RWPE2 (cell line): ENCODE results near the gene PLCB4.

Source experiments
- ATAC-seq: fragments of 200-7000 bp; cut with Tn5 transposase; 3 replicates; pipeline ENCODE4 v1.9.1; 2021; ENCODE audit warnings: low read depth
- DNase-seq: peaks from one replicate; pipeline ENCODE4 v3.0.0-alpha.2; 2020; ENCODE audit warnings: low spot score
- H3K27ac ChIP-seq: fragments of 450-650 bp; 2 replicates; pipeline ENCODE4 v1.5.1; 2017; ENCODE audit warnings: mild to moderate bottlenecking; ENCODE audit not compliant: poor library complexity, severe bottlenecking
- H3K27me3 ChIP-seq: fragments of 250-450 bp; sonication (Bioruptor Pico); 2 replicates; pipeline ENCODE4 v1.5.1; 2021; ENCODE audit warnings: mild to moderate bottlenecking, moderate library complexity; ENCODE audit not compliant: insufficient read depth, poor library complexity, severe bottlenecking
- H3K36me3 ChIP-seq: fragments of 250-450 bp; sonication (Bioruptor Pico); 2 replicates; pipeline ENCODE4 v1.5.1; 2020; ENCODE audit warnings: low read depth, mild to moderate bottlenecking, moderate library complexity
- H3K4me1 ChIP-seq: fragments of 250-450 bp; sonication (Bioruptor Pico); 2 replicates; pipeline ENCODE4 v1.5.1; 2021; ENCODE audit warnings: mild to moderate bottlenecking, moderate library complexity; ENCODE audit not compliant: insufficient read depth, poor library complexity, severe bottlenecking
- H3K4me3 ChIP-seq: fragments of 250-450 bp; sonication (Bioruptor Pico); 2 replicates; pipeline ENCODE4 v1.5.1; 2021; ENCODE audit warnings: mild to moderate bottlenecking, moderate library complexity; ENCODE audit not compliant: severe bottlenecking
- H3K9me3 ChIP-seq: fragments of 250-450 bp; sonication (Bioruptor Pico); 2 replicates; pipeline ENCODE4 v1.5.1; 2021; ENCODE audit warnings: mild to moderate bottlenecking, moderate library complexity; ENCODE audit not compliant: severe bottlenecking
- TF ChIP-seq, protein P1 (sequence below): fragments of 450-650 bp; IDR thresholded peaks from one replicate; pipeline ENCODE4 v1.5.1; 2017; ENCODE audit warnings: mild to moderate bottlenecking, moderate library complexity; ENCODE audit not compliant: poor library complexity, severe bottlenecking

PLCB4 gene

DNA sequence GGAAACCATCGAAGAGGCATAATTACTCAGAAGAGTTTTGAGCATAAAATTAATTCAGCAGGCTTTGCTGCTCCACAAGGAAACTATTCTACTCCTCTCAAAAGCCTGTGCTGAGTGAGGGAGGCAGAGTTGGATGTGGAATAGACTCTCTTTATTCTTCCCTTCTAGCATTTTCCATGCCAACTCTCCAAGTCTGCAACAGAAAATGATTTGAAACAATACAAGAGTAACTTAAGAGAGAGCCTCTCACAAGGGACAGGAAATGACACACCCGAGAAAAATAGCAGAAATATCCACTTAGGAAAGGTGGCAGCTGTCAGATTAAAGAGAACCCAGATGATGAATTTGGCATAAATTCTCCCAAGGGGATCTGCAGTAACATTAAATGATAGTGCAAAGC, 419.2 kb downstream of the PLCB4 start:
- Histone ChIP-seq H3K4me3 (no peak overlapping the region), H3K27me3 (peaks cover 4% of the 10 kb centered on the region), H3K4me1 (no peaks in the 10 kb centered on the region), H3K36me3 (no peaks in the 10 kb centered on the region), H3K9me3 (no peaks in the 10 kb centered on the region), H3K27ac (no peak overlapping the region)
- no peak for DNase-seq
- TF ChIP-seq, protein P1, sequence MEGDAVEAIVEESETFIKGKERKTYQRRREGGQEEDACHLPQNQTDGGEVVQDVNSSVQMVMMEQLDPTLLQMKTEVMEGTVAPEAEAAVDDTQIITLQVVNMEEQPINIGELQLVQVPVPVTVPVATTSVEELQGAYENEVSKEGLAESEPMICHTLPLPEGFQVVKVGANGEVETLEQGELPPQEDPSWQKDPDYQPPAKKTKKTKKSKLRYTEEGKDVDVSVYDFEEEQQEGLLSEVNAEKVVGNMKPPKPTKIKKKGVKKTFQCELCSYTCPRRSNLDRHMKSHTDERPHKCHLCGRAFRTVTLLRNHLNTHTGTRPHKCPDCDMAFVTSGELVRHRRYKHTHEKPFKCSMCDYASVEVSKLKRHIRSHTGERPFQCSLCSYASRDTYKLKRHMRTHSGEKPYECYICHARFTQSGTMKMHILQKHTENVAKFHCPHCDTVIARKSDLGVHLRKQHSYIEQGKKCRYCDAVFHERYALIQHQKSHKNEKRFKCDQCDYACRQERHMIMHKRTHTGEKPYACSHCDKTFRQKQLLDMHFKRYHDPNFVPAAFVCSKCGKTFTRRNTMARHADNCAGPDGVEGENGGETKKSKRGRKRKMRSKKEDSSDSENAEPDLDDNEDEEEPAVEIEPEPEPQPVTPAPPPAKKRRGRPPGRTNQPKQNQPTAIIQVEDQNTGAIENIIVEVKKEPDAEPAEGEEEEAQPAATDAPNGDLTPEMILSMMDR, result no peak
- no peak for ATAC-seq

DNA sequence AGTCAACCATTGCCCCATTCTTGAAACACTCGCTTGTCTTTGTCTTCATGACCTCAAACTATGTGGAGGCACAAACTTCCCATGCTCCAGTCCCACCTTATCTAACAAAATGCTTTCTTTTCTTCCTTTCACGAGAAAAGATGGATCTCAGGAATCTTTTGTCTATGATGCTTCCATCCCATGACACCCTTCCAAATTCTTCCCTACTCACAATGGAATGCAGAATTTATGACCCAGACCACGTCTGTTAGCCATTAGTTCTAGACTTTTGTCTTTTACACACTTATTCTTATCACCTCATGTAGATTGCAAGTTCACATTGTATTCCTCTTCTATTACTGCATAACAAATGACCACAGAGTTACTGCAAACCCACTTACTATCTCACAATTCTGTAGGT, 421.3 kb downstream of the PLCB4 start:
- H3K27me3 ChIP-seq, result peaks cover 4% of the 10 kb centered on the region
- no peak overlapping the region for H3K27ac ChIP-seq
- DNase-seq (no peak), ATAC-seq (no peak)
- no peaks in the 10 kb centered on the region for H3K9me3 ChIP-seq
- TF ChIP-seq, protein P1, result no peak
- H3K4me1 ChIP-seq, result no peaks in the 10 kb centered on the region
- H3K36me3 ChIP-seq, result no peaks in the 10 kb centered on the region
- H3K4me3 ChIP-seq, result no peak overlapping the region

DNA sequence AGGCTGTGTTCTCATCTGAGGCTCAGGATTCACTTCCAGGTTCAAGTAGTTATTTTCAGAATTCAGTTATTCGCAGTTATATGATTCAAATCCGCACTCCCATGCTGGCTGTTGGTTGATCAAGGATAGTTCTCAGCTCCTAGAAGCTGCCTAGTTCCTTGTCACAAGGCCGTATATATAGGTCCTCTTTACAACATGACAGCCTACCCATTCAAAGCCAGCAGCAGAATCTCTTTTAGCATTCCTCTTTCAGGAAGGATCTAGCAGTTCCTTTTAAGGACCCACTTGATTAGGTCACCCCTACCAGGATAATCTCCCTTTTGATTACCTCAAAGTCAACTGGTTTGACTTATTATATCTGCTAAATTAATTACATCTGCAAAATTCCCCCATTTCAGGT, 421.7 kb downstream of the PLCB4 start:
- TF ChIP-seq, protein P1, result no peak
- DNase-seq (no peak), ATAC-seq (no peak)
- Histone ChIP-seq H3K9me3 (no peaks in the 10 kb centered on the region), H3K27ac (no peak overlapping the region), H3K4me3 (no peak overlapping the region), H3K4me1 (no peaks in the 10 kb centered on the region), H3K36me3 (no peaks in the 10 kb centered on the region), H3K27me3 (peaks cover 4% of the 10 kb centered on the region)

DNA sequence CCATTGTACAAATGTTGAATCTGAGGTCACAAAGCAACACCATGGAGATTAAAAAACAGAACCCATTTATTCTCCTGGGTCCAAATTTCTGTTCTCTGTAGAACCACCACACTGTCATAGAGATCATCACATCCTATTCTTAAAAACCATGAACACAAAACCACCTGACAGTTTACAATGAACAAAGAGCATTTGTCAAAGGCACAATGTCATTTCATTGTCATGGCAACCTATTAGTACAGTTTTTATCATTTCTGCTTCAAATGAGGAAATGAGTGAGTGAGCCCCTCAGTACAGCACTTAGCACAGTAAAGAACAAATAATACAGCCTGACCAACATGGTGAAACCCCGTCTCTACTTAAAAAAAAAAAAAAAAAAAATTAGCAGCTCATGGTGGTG, 422.4 kb downstream of the PLCB4 start:
- TF ChIP-seq, protein P1, result no peak
- Histone ChIP-seq H3K27me3 (peaks cover 4% of the 10 kb centered on the region), H3K4me1 (no peaks in the 10 kb centered on the region), H3K36me3 (no peaks in the 10 kb centered on the region), H3K27ac (no peak overlapping the region), H3K9me3 (no peaks in the 10 kb centered on the region), H3K4me3 (no peak overlapping the region)
- no peak for ATAC-seq
- DNase-seq, result no peak

DNA sequence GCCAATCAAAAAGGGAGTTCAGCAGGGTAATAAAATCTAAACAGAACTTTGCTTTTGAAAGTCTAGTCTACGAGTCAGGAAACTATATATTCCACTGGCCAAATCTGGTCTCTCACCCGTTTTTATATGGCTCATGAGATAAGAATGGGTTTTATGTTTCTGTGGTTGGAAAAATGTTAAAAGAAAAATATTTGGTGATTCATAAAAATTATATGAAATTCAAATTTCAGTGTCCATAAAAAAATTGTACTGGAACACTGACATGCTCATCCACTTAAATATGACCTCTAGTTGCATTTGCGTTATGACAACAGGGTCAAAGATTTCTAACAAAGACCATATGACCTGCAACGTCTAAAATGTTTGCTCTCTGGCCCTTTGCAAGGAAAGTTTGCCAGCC, 423.2 kb downstream of the PLCB4 start:
- Histone ChIP-seq H3K36me3 (no peaks in the 10 kb centered on the region), H3K27ac (no peak overlapping the region), H3K4me3 (no peak overlapping the region), H3K4me1 (no peaks in the 10 kb centered on the region), H3K27me3 (peaks cover 4% of the 10 kb centered on the region), H3K9me3 (no peaks in the 10 kb centered on the region)
- TF ChIP-seq, protein P1, result no peak
- no peak for ATAC-seq
- no peak for DNase-seq
